Astrocyte (in vitro differentiated cells and primary cell): ENCODE measurements around the gene POU2F1. TPM values are rescaled to one million over a fixed set of nuclear protein-coding genes. Genes with fewer than 3 reads are reported as not detected.

Source experiments
- DNase-seq: peaks from one replicate; pipeline ENCODE4 v3.0.0-alpha.2; 2010; ENCODE audit warnings: low read depth
- FAIRE-seq: peaks from 2 replicates; lab custom pipeline; 2011; peaks lifted over from hg19 to GRCh38; lab: Jason Lieb, UNC
- H2AFZ ChIP-seq: 2 replicates; pipeline ENCODE4 v1.6.0; 2012; ENCODE audit warnings: low read depth, low read length, inconsistent platforms
- H3K27ac ChIP-seq: 2 replicates; pipeline ENCODE4 v1.5.1; 2011; ENCODE audit warnings: low read depth, low read length, inconsistent platforms
- H3K27me3 ChIP-seq: 2 replicates; pipeline ENCODE4 v1.6.0; 2011; ENCODE audit warnings: low read length, inconsistent platforms; ENCODE audit not compliant: insufficient read depth
- H3K36me3 ChIP-seq: 2 replicates; pipeline ENCODE4 v1.5.1; 2011; ENCODE audit warnings: low read length, inconsistent platforms; ENCODE audit not compliant: insufficient read depth
- H3K4me1 ChIP-seq: 2 replicates; pipeline ENCODE4 v1.5.1; 2011; ENCODE audit warnings: low read length, inconsistent platforms; ENCODE audit not compliant: insufficient read depth
- H3K4me2 ChIP-seq: 2 replicates; pipeline ENCODE4 v1.6.0; 2012; ENCODE audit warnings: low read length, inconsistent platforms
- H3K4me3 ChIP-seq: 2 replicates; pipeline ENCODE4 v1.5.1; 2011; ENCODE audit warnings: low read depth, mild to moderate bottlenecking, low read length, inconsistent platforms; ENCODE audit not compliant: insufficient read depth
- H3K79me2 ChIP-seq: 2 replicates; pipeline ENCODE4 v1.6.0; 2012; ENCODE audit warnings: mild to moderate bottlenecking, low read length, inconsistent platforms; ENCODE audit not compliant: insufficient read depth
- H3K9ac ChIP-seq: 2 replicates; pipeline ENCODE4 v1.6.0; 2012; ENCODE audit warnings: mild to moderate bottlenecking, low read length, inconsistent platforms
- H3K9me3 ChIP-seq: 2 replicates; pipeline ENCODE4 v1.5.1; 2012; ENCODE audit warnings: low read depth, mild to moderate bottlenecking, low read length, inconsistent platforms; ENCODE audit not compliant: insufficient read depth
- H4K20me1 ChIP-seq: 2 replicates; pipeline ENCODE4 v1.6.0; 2012; ENCODE audit warnings: low read length, inconsistent platforms; ENCODE audit not compliant: insufficient read depth
- H3K27ac Mint-ChIP-seq: one replicate; pipeline ENCODE4 v1.8.0; 2021; ENCODE audit warnings: mild to moderate bottlenecking, mixed read lengths; ENCODE audit not compliant: unreplicated experiment
- H3K27me3 Mint-ChIP-seq: one replicate; pipeline ENCODE4 v1.8.0; 2021; ENCODE audit warnings: low read depth, mixed read lengths; ENCODE audit not compliant: unreplicated experiment
- H3K36me3 Mint-ChIP-seq: one replicate; pipeline ENCODE4 v1.8.0; 2021; ENCODE audit warnings: low read depth, mixed read lengths; ENCODE audit not compliant: unreplicated experiment
- H3K4me1 Mint-ChIP-seq: one replicate; pipeline ENCODE4 v1.8.0; 2021; ENCODE audit warnings: low read depth, mixed read lengths; ENCODE audit not compliant: unreplicated experiment
- H3K4me3 Mint-ChIP-seq: one replicate; pipeline ENCODE4 v1.8.0; 2021; ENCODE audit warnings: mild to moderate bottlenecking, moderate library complexity, mixed read lengths; ENCODE audit not compliant: unreplicated experiment
- H3K9me3 Mint-ChIP-seq: one replicate; pipeline ENCODE4 v1.8.0; 2021; ENCODE audit warnings: mild to moderate bottlenecking, mixed read lengths; ENCODE audit not compliant: unreplicated experiment
- CTCF ChIP-seq: IDR thresholded peaks from 2 replicates; pipeline ENCODE4 v1.5.1; 2011; ENCODE audit warnings: low read depth, mild to moderate bottlenecking, inconsistent platforms, low read length, moderate library complexity; ENCODE audit not compliant: insufficient read depth
- EZH2 ChIP-seq: IDR thresholded peaks from 2 replicates; pipeline ENCODE4 v1.6.1; 2012; ENCODE audit warnings: mild to moderate bottlenecking, low read length, inconsistent platforms; ENCODE audit not compliant: insufficient read depth
- total RNA-seq: library from RNA; stranded (reverse); gene quantifications from 2 replicates; pipeline ENCODE4 v1.2.1, GENCODE V29; 2021

POU2F1 gene
- total RNA-seq, 1 donor from 2014 or later = 21.7 TPM

DNA sequence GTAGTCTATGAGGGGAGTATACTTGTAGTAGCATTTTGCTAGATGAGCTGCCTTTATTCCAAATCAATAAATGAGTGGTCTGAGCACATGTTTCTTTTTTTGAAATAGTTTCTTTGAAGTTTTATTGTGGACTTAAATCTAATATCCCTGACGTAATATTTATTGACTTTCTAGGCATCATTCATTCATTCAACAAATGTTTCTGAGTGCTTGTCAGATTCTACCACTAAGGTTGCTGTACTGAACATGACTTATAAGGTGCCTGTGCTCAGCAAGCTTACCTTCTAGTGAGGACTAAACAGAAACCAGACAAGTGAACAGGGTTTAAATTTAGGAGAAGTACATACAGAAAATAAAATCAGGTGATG is 68.4 kb downstream of the POU2F1 start:
- no peaks in the 10 kb centered on the region for H3K36me3 Mint-ChIP-seq
- no peaks in the 10 kb centered on the region for H3K4me1 ChIP-seq
- DNase-seq (no peak), FAIRE-seq (no peak)
- H3K27ac Mint-ChIP-seq = no peak overlapping the region
- peaks cover 38% of the 10 kb centered on the region for H3K79me2 ChIP-seq
- H3K4me1 Mint-ChIP-seq = peaks cover 3% of the 10 kb centered on the region
- H3K27me3 ChIP-seq = no peaks in the 10 kb centered on the region
- H4K20me1 ChIP-seq = peaks cover 47% of the 10 kb centered on the region
- H3K36me3 ChIP-seq = no peaks in the 10 kb centered on the region
- no peak overlapping the region for H3K4me2 ChIP-seq
- no peak overlapping the region for H2AFZ ChIP-seq
- H3K9me3 ChIP-seq = no peaks in the 10 kb centered on the region
- no peaks in the 10 kb centered on the region for H3K9me3 Mint-ChIP-seq
- H3K27ac ChIP-seq = no peak overlapping the region
- no peak overlapping the region for H3K9ac ChIP-seq
- no peak overlapping the region for H3K4me3 ChIP-seq
- TF ChIP-seq CTCF (no peak), EZH2 (no peak)
- H3K27me3 Mint-ChIP-seq = no peaks in the 10 kb centered on the region
- H3K4me3 Mint-ChIP-seq = no peak overlapping the region

DNA sequence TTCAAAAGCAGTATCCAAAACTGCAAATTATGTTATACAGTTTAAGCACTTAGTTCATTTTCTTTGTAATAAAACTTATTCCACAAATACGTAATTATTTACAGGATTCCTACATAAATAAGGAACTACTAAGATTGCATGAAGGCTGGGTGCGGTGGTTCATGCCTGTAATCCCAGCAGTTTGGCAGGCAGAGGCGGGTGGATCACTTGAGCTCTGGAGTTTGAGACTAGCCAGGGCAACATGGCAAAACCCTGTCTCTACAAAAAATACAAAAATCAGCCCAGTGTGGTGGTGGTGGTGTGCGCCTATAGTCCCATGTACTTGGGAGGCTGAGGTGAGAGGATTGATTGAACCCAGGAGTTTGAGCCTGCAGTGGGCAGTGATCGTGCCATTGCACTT is 69.3 kb downstream of the POU2F1 start:
- no peaks in the 10 kb centered on the region for H3K4me1 ChIP-seq
- H2AFZ ChIP-seq = no peak overlapping the region
- no peak for FAIRE-seq
- H3K79me2 ChIP-seq = peaks cover 31% of the 10 kb centered on the region
- TF ChIP-seq CTCF (no peak), EZH2 (no peak)
- no peaks in the 10 kb centered on the region for H3K27me3 ChIP-seq
- no peak overlapping the region for H3K27ac ChIP-seq
- H3K4me1 Mint-ChIP-seq = peaks cover 3% of the 10 kb centered on the region
- H3K36me3 Mint-ChIP-seq = no peaks in the 10 kb centered on the region
- H3K27ac Mint-ChIP-seq = no peak overlapping the region
- no peak overlapping the region for H3K9ac ChIP-seq
- DNase-seq = no peak
- H3K4me3 Mint-ChIP-seq = no peak overlapping the region
- H3K9me3 Mint-ChIP-seq = no peaks in the 10 kb centered on the region
- no peaks in the 10 kb centered on the region for H3K9me3 ChIP-seq
- no peaks in the 10 kb centered on the region for H3K27me3 Mint-ChIP-seq
- peaks cover 54% of the 10 kb centered on the region for H4K20me1 ChIP-seq
- H3K36me3 ChIP-seq = no peaks in the 10 kb centered on the region
- no peak overlapping the region for H3K4me3 ChIP-seq
- H3K4me2 ChIP-seq = no peak overlapping the region

- Histone ChIP-seq H4K20me1 (peaks cover 56% of the 10 kb centered on the region), H3K4me3 (no peak overlapping the region), H3K79me2 (peaks cover 21% of the 10 kb centered on the region), H3K27me3 (no peaks in the 10 kb centered on the region), H3K4me1 (no peaks in the 10 kb centered on the region), H3K9me3 (no peaks in the 10 kb centered on the region), H3K4me2 (no peak overlapping the region), H3K9ac (no peak overlapping the region), H3K27ac (no peak overlapping the region), H3K36me3 (no peaks in the 10 kb centered on the region), H2AFZ (no peak overlapping the region)
- peaks cover under 1% of the 10 kb centered on the region for H3K4me1 Mint-ChIP-seq
- no peak overlapping the region for H3K4me3 Mint-ChIP-seq
- H3K9me3 Mint-ChIP-seq = no peaks in the 10 kb centered on the region
- no peak overlapping the region for H3K27ac Mint-ChIP-seq
- DNase-seq (no peak), FAIRE-seq (no peak)
- TF ChIP-seq CTCF (no peak), EZH2 (no peak)
- no peaks in the 10 kb centered on the region for H3K27me3 Mint-ChIP-seq
- H3K36me3 Mint-ChIP-seq = no peaks in the 10 kb centered on the region
Observed at GRCh38 chr1:167291539-167292185, 71.0 kb downstream of the POU2F1 start.
